ENCODE data around the gene KIF27. TPM values are rescaled to one million over a fixed set of nuclear protein-coding genes. Genes with fewer than 3 reads are reported as not detected.

Gene KIF27
- total RNA-seq, 1 donor from 2014 or later: 24.6 TPM

GRCh38 chr9:83965350-83966208 is 44.3 kb upstream of the KIF27 start:
- Mint-ChIP-seq H3K36me3 (ENCODE audit: insufficient read depth) (peaks cover 26% of the 10 kb centered on the region), H3K4me1 (ENCODE audit: low read depth) (no peaks in the 10 kb centered on the region), H3K4me3 (ENCODE audit: low read depth) (no peak overlapping the region), H3K27me3 (no peaks in the 10 kb centered on the region), H3K27ac (peak overlapping the region; percentile 91), H3K9me3 (ENCODE audit: low read depth) (no peaks in the 10 kb centered on the region)
- no peak for DNase-seq (ENCODE audit: low spot score, unreplicated experiment)
- TF ChIP-seq CTCF (IDR thresholded peaks at IDR 0.05; ENCODE audit: unreplicated experiment): no peak

- H3K27ac Mint-ChIP-seq: peak overlapping the region; percentile 91
Observed at GRCh38 chr9:83964973-83965349, 43.7 kb upstream of the KIF27 start.

GRCh38 chr9:83962165-83962564 is 40.9 kb upstream of the KIF27 start:
- TF ChIP-seq CTCF (IDR thresholded peaks at IDR 0.05; ENCODE audit: unreplicated experiment): no peak
- no peak for DNase-seq (ENCODE audit: low spot score, unreplicated experiment)
- H3K27me3 Mint-ChIP-seq: no peaks in the 10 kb centered on the region
- H3K4me1 Mint-ChIP-seq (ENCODE audit: low read depth): no peaks in the 10 kb centered on the region
- H3K27ac Mint-ChIP-seq: no peak overlapping the region
- peaks cover 3% of the 10 kb centered on the region for H3K36me3 Mint-ChIP-seq (ENCODE audit: insufficient read depth)
- H3K4me3 Mint-ChIP-seq (ENCODE audit: low read depth): no peak overlapping the region
- no peaks in the 10 kb centered on the region for H3K9me3 Mint-ChIP-seq (ENCODE audit: low read depth)

More at GRCh38 chr9:83964973-83965349, 43.7 kb upstream of the KIF27 start:
- no peaks in the 10 kb centered on the region for H3K9me3 Mint-ChIP-seq (ENCODE audit: low read depth)
- no peaks in the 10 kb centered on the region for H3K4me1 Mint-ChIP-seq (ENCODE audit: low read depth)
- no peak for TF ChIP-seq CTCF (IDR thresholded peaks at IDR 0.05; ENCODE audit: unreplicated experiment)
- no peak for DNase-seq (ENCODE audit: low spot score, unreplicated experiment)
- no peaks in the 10 kb centered on the region for H3K27me3 Mint-ChIP-seq
- no peak overlapping the region for H3K4me3 Mint-ChIP-seq (ENCODE audit: low read depth)
- peaks cover 22% of the 10 kb centered on the region for H3K36me3 Mint-ChIP-seq (ENCODE audit: insufficient read depth)

- peaks cover 3% of the 10 kb centered on the region for H3K4me1 Mint-ChIP-seq (ENCODE audit: low read depth)
- no peak overlapping the region for H3K27ac Mint-ChIP-seq
- H3K9me3 Mint-ChIP-seq (ENCODE audit: low read depth): no peaks in the 10 kb centered on the region
- peaks cover under 1% of the 10 kb centered on the region for H3K36me3 Mint-ChIP-seq (ENCODE audit: insufficient read depth)
- no peak for TF ChIP-seq CTCF (IDR thresholded peaks at IDR 0.05; ENCODE audit: unreplicated experiment)
- no peak for DNase-seq (ENCODE audit: low spot score, unreplicated experiment)
- no peak overlapping the region for H3K4me3 Mint-ChIP-seq (ENCODE audit: low read depth)
- no peaks in the 10 kb centered on the region for H3K27me3 Mint-ChIP-seq
Observed at GRCh38 chr9:83960991-83961390, 39.8 kb upstream of the KIF27 start.

GRCh38 chr9:83959061-83959460 is 37.8 kb upstream of the KIF27 start:
- H3K36me3 Mint-ChIP-seq (ENCODE audit: insufficient read depth): peaks cover 1% of the 10 kb centered on the region
- peaks cover 6% of the 10 kb centered on the region for H3K4me1 Mint-ChIP-seq (ENCODE audit: low read depth)
- H3K9me3 Mint-ChIP-seq (ENCODE audit: low read depth): no peaks in the 10 kb centered on the region
- H3K27ac Mint-ChIP-seq: no peak overlapping the region
- no peak for TF ChIP-seq CTCF (IDR thresholded peaks at IDR 0.05; ENCODE audit: unreplicated experiment)
- H3K27me3 Mint-ChIP-seq: no peaks in the 10 kb centered on the region
- H3K4me3 Mint-ChIP-seq (ENCODE audit: low read depth): no peak overlapping the region
- DNase-seq (ENCODE audit: low spot score, unreplicated experiment): no peak

Measured in progenitor cell of endocrine pancreas (in vitro differentiated cells).